SK-MEL-5 (cell line): ENCODE measurements around the gene VPS37D. TPM values are rescaled to one million over a fixed set of nuclear protein-coding genes. Genes with fewer than 3 reads are reported as not detected.
"Not testable (repeated sequence)": the region's sequence is repeated elsewhere in the genome, so short reads cannot be mapped to it uniquely, and the experiment has no call there.

Experiments
- DNase-seq: peaks from one replicate; pipeline ENCODE4 v3.0.0-alpha.2; 2016; ENCODE audit warnings: low read depth, low spot score
- in situ Hi-C: cut with HindIII; loops from 2 replicates; pipeline ENCODE4 v1.10.0; 2016; ENCODE audit warnings: low sequenced_read_pairs, high pct_unique_total_duplicates, low pct_unique_long_range_greater_than_20kb
- total RNA-seq: library from RNA; depleted of rRNA; stranded (reverse); fragments of >200 nt; shearing (Covaris generic); gene quantifications from 2 replicates; pipeline ENCODE4 v1.2.3, GENCODE V29; 2014

VPS37D gene
- total RNA-seq, 1 experiment from 2014 or later: 4.6 TPM

DNA sequence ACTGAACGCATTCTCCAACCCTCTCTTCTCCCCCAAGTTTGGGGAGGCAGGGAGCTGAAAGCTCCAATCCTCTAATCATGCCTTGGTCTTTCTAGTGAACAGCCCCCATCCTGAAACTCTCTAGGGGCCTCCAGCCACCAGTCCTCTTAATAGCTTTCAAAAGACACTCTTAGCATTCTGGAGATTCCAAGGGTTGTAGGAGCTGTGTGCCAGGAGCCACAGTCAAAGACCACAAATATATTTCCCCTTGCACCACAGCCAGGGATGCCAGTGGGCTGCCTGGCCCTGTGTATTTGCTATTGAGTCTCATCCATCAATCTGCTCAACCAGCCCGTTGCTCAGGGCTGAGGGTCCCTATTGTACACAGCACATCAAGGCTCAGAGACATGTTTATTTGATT, 24.8 kb upstream of the VPS37D start:
- DNase-seq: no peak
- in situ Hi-C loops: no loop called here

- no peak for DNase-seq
- in situ Hi-C loops: no loop called here
Observed at GRCh38 chr7:73644688-73645286, 22.8 kb upstream of the VPS37D start.

GRCh38 chr7:73645643-73646174, 21.9 kb upstream of the VPS37D start:
- in situ Hi-C loops: no loop called here
- DNase-seq: no peak

GRCh38 chr7:73646785-73647724, 20.6 kb upstream of the VPS37D start:
- in situ Hi-C loops: no loop called here

DNA sequence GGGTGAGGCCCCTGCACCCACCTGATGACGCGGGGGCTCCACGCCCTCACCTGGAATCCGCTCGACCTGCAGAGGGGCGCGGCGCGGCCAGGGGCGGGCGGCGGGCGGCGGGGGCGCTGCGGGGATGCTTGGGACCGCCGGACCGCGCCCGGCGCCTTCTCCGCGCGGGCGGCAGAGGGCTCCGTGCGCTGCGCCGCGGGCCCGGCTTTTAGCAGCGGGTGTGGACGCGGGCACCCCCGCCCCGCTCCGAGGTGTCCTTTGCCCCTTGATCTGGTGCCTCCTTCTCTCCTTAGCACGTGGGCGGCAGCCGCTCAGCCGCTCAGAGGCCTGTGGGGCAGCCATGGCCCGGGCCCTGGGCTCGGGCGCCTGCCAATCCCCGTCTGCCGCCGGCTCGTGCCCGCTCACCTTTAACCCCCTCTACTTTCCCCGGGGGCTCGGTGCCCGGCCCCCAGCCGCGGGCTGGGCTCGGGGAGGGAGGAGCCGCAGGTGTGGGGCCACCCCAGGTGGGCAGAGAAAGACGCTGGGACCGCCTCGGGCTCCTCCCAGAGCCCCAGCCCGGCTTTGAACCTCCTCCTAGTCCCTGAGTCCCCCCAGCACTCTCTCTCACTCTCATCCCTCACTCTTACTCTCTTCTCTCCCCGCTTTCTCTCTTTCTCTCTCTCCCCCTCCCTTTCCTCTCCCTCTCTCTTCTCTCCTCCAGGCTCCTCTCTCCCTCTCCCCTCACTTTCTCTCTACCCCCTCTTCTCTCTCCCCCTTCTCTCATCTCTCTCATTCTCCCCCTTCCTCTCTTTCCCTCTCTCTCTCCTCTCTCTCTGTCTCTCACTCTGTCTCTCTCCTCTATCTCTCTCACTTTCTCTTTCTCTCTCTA, 19.7 kb upstream of the VPS37D start:
- in situ Hi-C loops: no loop called here

More at GRCh38 chr7:73646785-73647724, 20.6 kb upstream of the VPS37D start:
- DNase-seq: no peak

DNA sequence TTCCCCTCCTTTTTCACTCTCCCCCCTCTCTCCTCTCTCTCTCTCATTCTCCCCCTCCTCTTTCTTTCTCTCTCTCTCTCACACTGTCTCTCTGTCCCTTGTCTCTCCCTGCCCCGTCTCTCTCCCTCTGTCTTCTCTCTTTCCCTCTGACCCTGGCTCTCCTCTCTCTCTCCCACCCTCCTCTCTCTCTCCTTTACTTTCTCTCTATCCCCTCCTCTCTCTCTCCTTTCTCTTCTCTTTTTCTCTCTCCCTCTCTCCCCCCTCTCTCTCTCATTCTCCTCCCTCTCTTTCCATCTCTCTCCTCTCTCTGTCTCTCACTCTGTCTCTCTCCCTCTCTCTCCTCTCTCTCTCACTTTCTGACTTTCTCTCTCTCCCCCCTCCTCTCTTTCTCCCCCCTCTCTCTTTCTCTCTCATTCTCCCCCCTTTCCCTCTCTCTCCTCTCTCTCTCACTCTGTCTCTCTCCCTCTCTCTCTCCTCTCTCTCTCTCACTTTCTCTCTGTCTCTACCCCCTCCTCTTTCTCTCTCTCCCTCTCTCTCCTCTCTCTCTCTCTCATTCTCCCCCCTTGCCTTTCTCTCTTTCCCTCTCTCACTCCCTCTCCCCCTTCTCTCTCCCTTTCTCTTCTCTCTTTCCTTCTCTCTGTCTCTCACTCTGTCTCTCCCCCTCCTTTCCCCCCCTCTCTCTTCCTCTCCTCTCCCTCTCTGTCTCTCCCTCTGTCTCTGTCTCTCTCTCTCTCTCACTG, 18.9 kb upstream of the VPS37D start:
- in situ Hi-C loops: no loop called here
- DNase-seq: no peak

More for the DNA sequence above, 19.7 kb upstream of the VPS37D start:
- peak; percentile 27 for DNase-seq

DNA sequence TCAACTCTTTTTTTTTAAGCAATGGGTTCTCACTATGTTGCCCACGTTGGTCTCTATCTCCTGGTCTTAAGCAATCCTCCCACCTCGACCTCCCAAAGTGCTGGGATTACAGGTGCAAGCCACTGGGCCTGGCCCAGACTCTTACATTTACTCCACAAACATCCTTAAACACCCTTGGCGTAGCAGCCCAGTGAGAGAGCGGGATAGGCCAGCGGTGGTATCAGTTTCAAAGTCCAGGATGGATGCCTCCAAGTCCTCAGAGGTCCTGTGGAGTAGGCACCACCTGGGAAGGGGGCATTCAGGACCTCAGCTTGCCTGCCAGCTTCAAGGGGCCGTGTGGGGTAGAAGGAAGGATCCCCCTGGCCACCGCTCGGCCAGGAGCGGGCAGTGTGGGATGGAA, 18.1 kb upstream of the VPS37D start:
- no peak for DNase-seq

GRCh38 chr7:73650524-73650923, 17.1 kb upstream of the VPS37D start:
- in situ Hi-C loops: no loop called here
- no peak for DNase-seq

More for the DNA sequence above, 18.1 kb upstream of the VPS37D start:
- in situ Hi-C loops: no loop called here

DNA sequence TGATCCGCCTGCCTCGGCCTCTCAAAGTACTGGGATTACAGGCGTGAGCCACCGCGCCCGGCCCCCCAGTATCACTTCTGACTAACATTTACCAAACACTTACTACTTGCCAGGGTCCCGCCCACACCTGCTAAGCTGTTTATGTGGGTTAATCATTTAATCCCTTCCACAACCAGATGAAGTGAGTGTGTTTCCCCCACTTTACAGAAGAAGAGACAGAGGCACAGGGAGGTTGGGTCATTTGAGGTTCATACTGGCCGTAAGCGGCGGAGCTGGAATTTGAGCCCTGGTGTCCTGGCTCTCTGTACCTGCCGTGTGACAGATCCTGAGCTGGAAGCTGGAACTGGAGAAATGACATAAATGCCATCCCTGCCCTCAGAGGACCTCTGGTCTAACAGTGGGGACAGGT, 15.1 kb upstream of the VPS37D start:
- in situ Hi-C loops: no loop called here
- no peak for DNase-seq

DNA sequence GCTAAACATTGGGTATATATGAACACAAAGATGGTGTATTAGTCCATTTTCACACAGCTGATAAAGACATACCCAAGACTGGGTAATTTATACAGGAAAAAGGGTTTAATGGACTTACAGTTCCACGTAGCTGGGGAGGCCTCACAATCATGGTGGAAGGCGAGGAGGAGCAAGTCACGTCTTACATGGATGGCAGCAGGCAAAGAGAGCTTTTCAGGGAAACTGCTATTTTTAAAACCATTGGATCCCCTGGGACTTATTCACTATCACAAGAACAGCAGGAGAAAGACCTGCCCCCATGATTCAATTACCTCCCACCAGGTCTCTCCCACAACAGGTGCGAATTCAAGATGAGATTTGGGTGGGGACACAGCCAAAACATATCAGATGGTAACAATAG, 12.3 kb upstream of the VPS37D start:
- in situ Hi-C loops, DNase-seq: not testable (repeated sequence)

DNA sequence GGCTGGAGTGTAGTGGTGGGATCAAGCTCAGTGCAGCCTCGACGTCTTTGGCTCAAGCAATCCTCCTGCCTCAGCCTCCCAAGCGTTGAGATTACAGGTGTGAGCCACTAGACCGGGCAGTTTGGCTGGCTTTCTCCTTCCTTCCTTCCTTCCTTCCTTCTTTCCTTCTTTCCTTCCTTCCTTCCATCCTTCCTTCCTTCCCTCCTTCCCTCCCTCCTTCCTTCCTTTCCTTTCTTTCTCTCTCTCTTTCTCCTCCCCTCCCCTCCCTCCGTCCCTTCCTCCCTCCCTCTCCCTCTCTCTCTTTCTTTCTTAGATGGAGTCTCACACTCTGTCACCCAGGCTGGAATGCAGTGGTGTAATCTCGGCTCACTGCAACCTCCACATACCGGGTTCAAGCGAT, 7.6 kb upstream of the VPS37D start:
- in situ Hi-C loops: no loop called here
- DNase-seq: no peak

GRCh38 chr7:73660594-73660993, 7.0 kb upstream of the VPS37D start:
- in situ Hi-C loops, DNase-seq: not testable (repeated sequence)

- in situ Hi-C loops: no loop called here
- DNase-seq: no peak
Observed at GRCh38 chr7:73663033-73663432, 4.6 kb upstream of the VPS37D start.

DNA sequence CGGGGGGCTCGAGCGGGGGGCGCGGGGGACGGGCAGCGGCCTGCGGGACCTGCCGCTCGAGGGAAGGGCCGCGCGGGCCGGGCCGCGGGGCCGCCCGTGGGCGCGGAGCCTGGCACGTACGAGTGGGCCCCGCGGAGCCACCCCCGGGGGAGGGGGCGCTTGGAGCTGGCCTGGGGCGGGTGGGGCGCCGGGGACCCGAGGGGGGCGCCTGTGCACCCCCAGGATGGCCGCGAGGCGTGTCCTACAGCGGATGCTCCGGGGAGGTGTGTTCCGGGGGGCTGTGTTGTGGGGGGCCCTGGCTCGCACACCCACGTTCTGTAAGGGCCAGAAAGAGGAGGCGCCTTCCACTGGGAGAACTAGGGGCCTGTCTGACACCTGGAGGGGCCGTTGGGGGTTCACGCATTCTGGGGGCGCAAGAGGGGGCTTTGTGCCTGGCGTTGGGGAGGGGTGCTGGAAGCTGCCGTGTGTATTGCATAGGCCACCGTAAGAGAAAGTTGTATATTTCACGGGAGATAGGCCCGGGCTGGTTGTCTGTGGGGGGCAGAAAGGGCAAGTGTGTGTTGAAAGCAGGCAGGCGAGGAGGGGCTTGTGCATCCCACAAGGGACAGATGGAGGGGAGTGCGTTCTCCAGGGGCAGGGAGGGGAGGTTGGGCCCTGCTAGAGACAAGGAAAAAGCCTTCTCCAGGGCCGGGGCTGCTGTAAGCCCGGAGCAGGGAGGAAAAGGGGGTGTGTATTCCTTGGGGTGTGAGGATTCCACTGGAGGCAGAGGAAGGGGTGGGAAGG, 663 bp downstream of the VPS37D start:
- in situ Hi-C loops: no loop called here
- DNase-seq: no peak

GRCh38 chr7:73668886-73669230, 1.2 kb downstream of the VPS37D start:
- in situ Hi-C loops: no loop called here
- no peak for DNase-seq

GRCh38 chr7:73669288-73669701, 1.7 kb downstream of the VPS37D start:
- no peak for DNase-seq
- in situ Hi-C loops: no loop called here
